ENCODE measurements around the gene PCMTD2. TPM values are rescaled to one million over a fixed set of nuclear protein-coding genes. Genes with fewer than 3 reads are reported as not detected.

PCMTD2 gene
- total RNA-seq, 1 donor: 59.4 TPM

GRCh38 chr20:64257107-64257757 lies 1.7 kb downstream of the PCMTD2 start:
- Histone ChIP-seq H3K27me3 (ENCODE audit: insufficient read depth, low read length) (no peaks in the 10 kb centered on the region), H3K27ac (ENCODE audit: low read depth, low read length) (no peak overlapping the region), H3K4me2 (ENCODE audit: insufficient read depth, low read length) (peak overlapping the region; percentile 79), H3K4me1 (ENCODE audit: insufficient read depth, low read length) (peaks cover 16% of the 10 kb centered on the region), H3K9me3 (ENCODE audit: low read depth, low read length) (no peaks in the 10 kb centered on the region), H3K36me3 (ENCODE audit: insufficient read depth, low read length) (no peaks in the 10 kb centered on the region), H4K20me1 (ENCODE audit: insufficient read depth, low read length) (no peaks in the 10 kb centered on the region), H2AFZ (ENCODE audit: low read length) (no peak overlapping the region), H3K4me3 (ENCODE audit: insufficient read depth, low read length) (no peak overlapping the region), H3K79me2 (ENCODE audit: insufficient read depth, low read length) (peaks cover 36% of the 10 kb centered on the region)
- DNase-seq (ENCODE audit: insufficient read length, low spot score, missing footprints): no peak
- TF ChIP-seq CTCF (IDR thresholded peaks at IDR 0.05; ENCODE audit: extremely low read depth, low read depth, low read length): no peak

- no peaks in the 10 kb centered on the region for H4K20me1 ChIP-seq (ENCODE audit: insufficient read depth, low read length)
- H3K27ac ChIP-seq (ENCODE audit: low read depth, low read length): no peak overlapping the region
- no peak for DNase-seq (ENCODE audit: insufficient read length, low spot score, missing footprints)
- no peak overlapping the region for H2AFZ ChIP-seq (ENCODE audit: low read length)
- H3K9me3 ChIP-seq (ENCODE audit: low read depth, low read length): no peaks in the 10 kb centered on the region
- no peak overlapping the region for H3K4me2 ChIP-seq (ENCODE audit: insufficient read depth, low read length)
- no peak for TF ChIP-seq CTCF (IDR thresholded peaks at IDR 0.05; ENCODE audit: extremely low read depth, low read depth, low read length)
- no peaks in the 10 kb centered on the region for H3K36me3 ChIP-seq (ENCODE audit: insufficient read depth, low read length)
- H3K27me3 ChIP-seq (ENCODE audit: insufficient read depth, low read length): no peaks in the 10 kb centered on the region
- peaks cover 39% of the 10 kb centered on the region for H3K79me2 ChIP-seq (ENCODE audit: insufficient read depth, low read length)
- peaks cover 16% of the 10 kb centered on the region for H3K4me1 ChIP-seq (ENCODE audit: insufficient read depth, low read length)
- no peak overlapping the region for H3K4me3 ChIP-seq (ENCODE audit: insufficient read depth, low read length)
Measured at GRCh38 chr20:64258071-64258823, 2.7 kb downstream of the PCMTD2 start.

DNA sequence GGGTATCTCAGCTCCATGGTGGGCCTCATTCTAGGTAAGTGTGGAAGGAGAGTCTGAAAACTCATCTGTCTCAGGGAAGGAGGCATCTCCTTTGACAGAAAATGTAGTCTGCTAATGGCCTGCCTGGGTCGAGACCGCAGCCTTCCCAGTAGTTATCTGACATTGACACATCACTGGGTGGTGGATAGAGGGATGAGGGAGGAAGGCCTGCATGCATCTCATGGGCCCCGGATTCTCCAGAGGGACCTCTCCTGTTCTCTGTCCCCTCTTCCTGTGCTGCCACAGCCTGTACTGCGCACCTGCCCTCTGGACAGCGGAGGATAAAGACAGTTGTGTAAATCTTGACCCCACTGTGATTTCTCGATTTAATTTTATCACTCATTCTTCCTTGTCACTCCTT lies 4.7 kb downstream of the PCMTD2 start:
- H3K4me2 ChIP-seq (ENCODE audit: insufficient read depth, low read length): no peak overlapping the region
- H4K20me1 ChIP-seq (ENCODE audit: insufficient read depth, low read length): peaks cover 3% of the 10 kb centered on the region
- no peak overlapping the region for H3K4me3 ChIP-seq (ENCODE audit: insufficient read depth, low read length)
- peaks cover 16% of the 10 kb centered on the region for H3K4me1 ChIP-seq (ENCODE audit: insufficient read depth, low read length)
- H3K9me3 ChIP-seq (ENCODE audit: low read depth, low read length): no peaks in the 10 kb centered on the region
- H2AFZ ChIP-seq (ENCODE audit: low read length): no peak overlapping the region
- DNase-seq (ENCODE audit: insufficient read length, low spot score, missing footprints): no peak
- no peaks in the 10 kb centered on the region for H3K36me3 ChIP-seq (ENCODE audit: insufficient read depth, low read length)
- no peaks in the 10 kb centered on the region for H3K27me3 ChIP-seq (ENCODE audit: insufficient read depth, low read length)
- peaks cover 39% of the 10 kb centered on the region for H3K79me2 ChIP-seq (ENCODE audit: insufficient read depth, low read length)
- no peak for TF ChIP-seq CTCF (IDR thresholded peaks at IDR 0.05; ENCODE audit: extremely low read depth, low read depth, low read length)
- H3K27ac ChIP-seq (ENCODE audit: low read depth, low read length): no peak overlapping the region

DNA sequence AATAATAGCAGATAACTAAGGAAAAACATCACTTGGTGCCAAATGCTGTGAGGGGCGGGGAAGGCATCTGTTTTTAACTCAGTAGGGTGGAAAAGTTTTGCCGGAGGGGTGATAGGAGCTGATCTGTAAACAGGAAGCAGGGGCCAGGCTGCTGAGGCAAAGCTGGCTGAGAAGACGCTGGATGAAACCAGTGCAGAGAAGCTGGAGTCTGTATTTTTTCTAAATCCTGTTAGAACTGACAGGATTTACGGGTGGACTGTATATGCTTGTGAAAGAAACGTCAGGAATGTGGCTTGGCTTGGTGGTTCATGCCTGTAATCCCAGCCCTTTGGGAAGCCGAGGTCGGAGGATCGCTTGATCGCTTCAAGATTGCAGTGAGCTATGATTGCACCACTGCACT lies 5.6 kb downstream of the PCMTD2 start:
- no peaks in the 10 kb centered on the region for H3K36me3 ChIP-seq (ENCODE audit: insufficient read depth, low read length)
- peaks cover 36% of the 10 kb centered on the region for H3K79me2 ChIP-seq (ENCODE audit: insufficient read depth, low read length)
- no peak for TF ChIP-seq CTCF (IDR thresholded peaks at IDR 0.05; ENCODE audit: extremely low read depth, low read depth, low read length)
- no peak overlapping the region for H3K4me3 ChIP-seq (ENCODE audit: insufficient read depth, low read length)
- no peak for DNase-seq (ENCODE audit: insufficient read length, low spot score, missing footprints)
- H3K9me3 ChIP-seq (ENCODE audit: low read depth, low read length): no peaks in the 10 kb centered on the region
- peak overlapping the region; percentile 32 for H3K4me2 ChIP-seq (ENCODE audit: insufficient read depth, low read length)
- no peaks in the 10 kb centered on the region for H3K27me3 ChIP-seq (ENCODE audit: insufficient read depth, low read length)
- no peak overlapping the region for H2AFZ ChIP-seq (ENCODE audit: low read length)
- peaks cover 5% of the 10 kb centered on the region for H4K20me1 ChIP-seq (ENCODE audit: insufficient read depth, low read length)
- H3K4me1 ChIP-seq (ENCODE audit: insufficient read depth, low read length): peaks cover 14% of the 10 kb centered on the region
- H3K27ac ChIP-seq (ENCODE audit: low read depth, low read length): no peak overlapping the region

All from osteoblast (primary cell).